GM13977 (cell line): Measurements from ENCODE around the gene KLC1.

Experiments
- DNase-seq: peaks from one replicate; pipeline ENCODE4 v3.0.0; 2012; ENCODE audit warnings: low spot score
- in situ Hi-C: fragments of 300-500 bp; cut with MboI; formaldehyde crosslinking; loops from one replicate; pipeline ENCODE4 v1.12.0; 2022; ENCODE audit warnings: low sequenced_read_pairs, low pct_unique_long_range_greater_than_20kb, mixed read lengths, inconsistent platforms; ENCODE audit not compliant: unreplicated experiment
- TF ChIP-seq, protein P1 (sequence below): IDR thresholded peaks from 2 replicates; pipeline ENCODE4 v1.5.1; 2012; ENCODE audit warnings: mild to moderate bottlenecking, control low read depth; ENCODE audit not compliant: insufficient read depth; ENCODE audit errors: extremely low read depth, missing control alignments

Gene KLC1

DNA sequence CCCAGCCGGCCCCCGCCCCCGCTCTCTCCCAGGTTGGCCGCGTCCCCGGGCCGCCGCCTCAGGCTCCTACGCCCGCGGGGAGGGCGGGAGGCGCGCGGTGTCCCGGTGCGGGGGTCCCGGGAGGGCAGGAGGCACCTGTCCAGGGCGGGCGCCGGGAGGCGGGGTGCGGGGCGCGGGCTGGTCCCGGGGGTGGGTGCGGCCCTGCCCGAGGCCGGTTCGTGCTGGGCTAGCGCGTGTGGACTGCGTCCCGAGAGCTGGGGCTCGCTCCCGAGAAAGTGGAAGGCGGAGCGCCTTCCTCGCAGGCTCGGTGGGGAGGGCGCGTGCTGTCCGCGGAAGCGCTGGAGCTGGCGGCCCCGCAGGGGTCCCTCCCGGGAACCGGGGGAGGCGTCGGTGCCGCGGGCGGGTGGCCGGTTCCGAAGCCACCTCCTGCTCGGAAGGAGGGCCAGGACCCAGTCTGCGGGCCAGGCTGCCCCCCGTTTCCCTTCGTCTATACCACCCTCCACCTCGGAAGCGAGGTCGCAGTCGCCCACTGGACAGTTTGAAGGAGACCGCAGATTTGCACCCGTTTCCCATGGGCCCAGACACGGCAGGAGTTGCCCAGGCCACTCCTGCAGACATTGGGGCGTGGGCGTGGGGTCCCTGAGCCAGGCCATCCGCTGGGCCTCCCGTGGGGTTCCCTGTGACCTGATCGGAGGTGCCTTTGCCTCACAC, 87.2 kb downstream of the KLC1 start:
- in situ Hi-C loops, result no loop called here
- peak; percentile 69 for DNase-seq
- TF ChIP-seq, protein P1, sequence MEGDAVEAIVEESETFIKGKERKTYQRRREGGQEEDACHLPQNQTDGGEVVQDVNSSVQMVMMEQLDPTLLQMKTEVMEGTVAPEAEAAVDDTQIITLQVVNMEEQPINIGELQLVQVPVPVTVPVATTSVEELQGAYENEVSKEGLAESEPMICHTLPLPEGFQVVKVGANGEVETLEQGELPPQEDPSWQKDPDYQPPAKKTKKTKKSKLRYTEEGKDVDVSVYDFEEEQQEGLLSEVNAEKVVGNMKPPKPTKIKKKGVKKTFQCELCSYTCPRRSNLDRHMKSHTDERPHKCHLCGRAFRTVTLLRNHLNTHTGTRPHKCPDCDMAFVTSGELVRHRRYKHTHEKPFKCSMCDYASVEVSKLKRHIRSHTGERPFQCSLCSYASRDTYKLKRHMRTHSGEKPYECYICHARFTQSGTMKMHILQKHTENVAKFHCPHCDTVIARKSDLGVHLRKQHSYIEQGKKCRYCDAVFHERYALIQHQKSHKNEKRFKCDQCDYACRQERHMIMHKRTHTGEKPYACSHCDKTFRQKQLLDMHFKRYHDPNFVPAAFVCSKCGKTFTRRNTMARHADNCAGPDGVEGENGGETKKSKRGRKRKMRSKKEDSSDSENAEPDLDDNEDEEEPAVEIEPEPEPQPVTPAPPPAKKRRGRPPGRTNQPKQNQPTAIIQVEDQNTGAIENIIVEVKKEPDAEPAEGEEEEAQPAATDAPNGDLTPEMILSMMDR, result no peak

DNA sequence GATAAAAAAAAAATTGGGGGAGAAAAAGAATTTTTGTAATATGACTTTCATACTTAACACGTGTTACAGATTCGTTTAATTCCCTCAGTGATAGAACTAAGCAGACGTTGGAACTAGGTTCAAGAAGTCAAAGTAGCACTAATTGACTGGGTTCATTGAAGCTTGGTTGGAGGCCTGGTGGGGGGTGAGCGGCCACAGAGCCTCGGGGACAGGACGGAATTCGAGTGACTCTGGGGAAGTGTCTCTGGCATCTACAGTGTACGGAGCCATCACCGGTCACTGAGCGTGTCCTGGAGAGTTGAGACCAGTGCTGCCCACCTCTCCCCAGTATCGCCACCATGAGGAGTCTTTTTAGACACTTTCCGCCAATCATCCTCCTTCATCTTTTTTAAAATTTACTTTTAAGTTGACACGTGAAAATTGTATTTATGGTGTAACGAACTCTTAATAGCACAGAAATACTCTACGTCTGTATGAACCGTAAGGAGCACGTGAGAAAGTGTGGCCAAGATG, 87.9 kb downstream of the KLC1 start:
- in situ Hi-C loops, result no loop called here
- TF ChIP-seq, protein P1, result no peak
- no peak for DNase-seq

DNA sequence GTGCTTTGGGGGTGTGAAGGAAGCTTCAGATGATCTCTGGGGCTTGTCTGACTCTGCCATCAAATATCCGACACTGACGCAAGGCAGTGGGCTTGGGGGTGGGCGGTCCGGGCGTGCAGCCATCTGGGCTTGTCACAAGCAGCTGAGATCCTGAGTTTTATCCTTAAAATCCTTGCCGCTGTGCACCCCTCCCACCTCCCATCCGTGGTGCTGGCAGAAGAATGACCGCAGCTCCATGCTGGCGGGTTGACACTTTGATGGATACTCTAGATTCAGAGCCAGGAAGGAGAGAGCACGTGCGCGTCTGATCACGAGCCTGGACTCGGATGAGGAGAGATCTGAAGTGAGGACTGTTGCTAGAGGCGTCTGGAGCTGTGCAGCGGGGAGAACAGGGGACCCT, 89.6 kb downstream of the KLC1 start:
- DNase-seq, result no peak
- in situ Hi-C loops, result no loop called here
- TF ChIP-seq, protein P1, result no peak

DNA sequence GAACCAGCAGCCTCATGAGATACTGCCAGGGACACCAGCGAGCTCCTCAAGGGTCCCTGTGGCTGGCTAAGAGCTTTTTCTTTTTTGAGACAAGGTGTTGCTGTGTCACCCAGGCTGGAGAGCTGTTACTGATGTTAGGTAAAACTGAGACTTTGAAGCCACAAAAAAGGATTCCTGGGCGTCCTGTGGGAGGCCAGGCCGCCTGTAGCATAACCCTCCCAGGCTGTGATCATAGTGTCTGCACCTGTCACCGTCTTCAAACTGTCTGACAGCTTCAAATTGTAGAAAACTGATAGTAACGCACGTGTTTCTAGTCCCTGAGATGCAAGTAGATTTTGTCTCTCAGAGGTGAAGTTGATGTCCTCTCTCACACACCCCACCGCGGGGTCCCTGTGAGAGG, 90.7 kb downstream of the KLC1 start:
- no peak for DNase-seq
- in situ Hi-C loops, result no loop called here
- TF ChIP-seq, protein P1, result no peak

DNA sequence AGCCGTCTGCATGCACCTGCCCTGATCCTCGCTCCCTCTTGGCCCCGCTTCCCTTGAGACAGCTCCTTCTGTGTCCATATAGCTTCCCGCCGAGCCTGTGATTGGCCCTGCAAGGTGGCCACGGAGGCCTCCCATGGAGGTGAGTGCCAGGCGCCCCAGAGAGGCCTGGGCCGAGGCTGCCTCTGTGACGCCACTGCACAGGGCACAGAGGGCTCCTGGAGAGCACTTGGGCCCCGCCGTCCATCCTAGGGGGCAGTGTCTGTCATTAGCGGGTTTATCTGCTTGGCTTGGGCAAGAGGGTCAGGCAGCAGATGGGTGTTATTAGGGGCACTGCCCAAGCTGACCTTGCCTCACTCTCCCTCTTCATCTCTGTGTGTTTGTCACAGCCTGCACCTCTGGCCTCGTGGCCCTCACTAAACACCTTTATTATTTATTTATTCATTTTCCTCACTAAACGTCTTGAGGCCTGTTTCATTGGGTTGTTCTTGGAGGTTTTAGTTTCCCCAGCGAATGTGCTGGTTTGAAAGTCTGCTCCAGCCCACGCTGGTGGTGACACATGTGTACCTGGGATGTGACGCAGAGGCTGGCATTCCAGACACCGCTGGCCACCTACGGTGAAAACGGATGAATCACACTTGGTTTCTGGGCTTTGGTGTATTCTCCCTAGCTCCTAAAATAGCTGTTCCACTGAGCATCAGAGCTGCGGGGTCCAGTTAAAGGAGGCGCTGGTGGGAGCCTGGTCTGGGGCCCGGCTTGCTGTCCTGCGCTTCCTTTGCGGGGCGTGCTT, 92.5 kb downstream of the KLC1 start:
- DNase-seq, result no peak
- in situ Hi-C loops, result no loop called here
- TF ChIP-seq, protein P1, result no peak

DNA sequence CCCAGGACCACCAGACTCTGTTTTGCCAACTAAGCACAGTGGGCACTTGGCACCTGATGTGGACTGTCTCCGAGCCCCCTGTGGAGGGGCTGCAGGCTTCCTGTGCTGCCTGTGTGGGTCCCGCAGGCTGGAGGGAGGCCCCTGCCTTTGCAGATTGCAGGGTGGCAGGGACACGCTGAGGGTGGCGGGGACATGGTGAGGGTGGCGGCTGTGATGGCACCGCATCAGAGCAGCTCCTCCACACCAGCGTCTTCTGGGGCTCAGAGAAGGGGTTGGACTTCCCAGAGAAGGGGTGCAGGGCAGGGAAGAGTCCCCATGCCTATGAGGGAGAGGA, 94.7 kb downstream of the KLC1 start:
- in situ Hi-C loops, result no loop called here
- TF ChIP-seq, protein P1, result no peak
- DNase-seq, result no peak
